NCI-H510A treated with DMSO at 0.1 percent for 48 hours (cell line): ENCODE measurements around the gene DNMT1.

ENCODE experiments used
- DNase-seq: peaks from one replicate; lab custom pipeline; 2025; lab: John Stamatoyannopoulos, UW

The DNMT1 gene

GRCh38 chr19:10138879-10139795 is 55.6 kb downstream of the DNMT1 start:
- no peak for DNase-seq

- DNase-seq, result no peak
Observed at GRCh38 chr19:10137751-10138682, 56.7 kb downstream of the DNMT1 start.

- no peak for DNase-seq
Observed at GRCh38 chr19:10136936-10137335, 57.8 kb downstream of the DNMT1 start.

GRCh38 chr19:10135551-10136334 is 59.0 kb downstream of the DNMT1 start:
- DNase-seq, result no peak

- DNase-seq, result no peak
Observed at GRCh38 chr19:10134040-10134439, 60.7 kb downstream of the DNMT1 start.

GRCh38 chr19:10133596-10133995 is 61.2 kb downstream of the DNMT1 start:
- no peak for DNase-seq

- no peak for DNase-seq
Observed at GRCh38 chr19:10132905-10133304, 61.8 kb downstream of the DNMT1 start.

- no peak for DNase-seq
Observed at GRCh38 chr19:10126213-10126639, 68.5 kb downstream of the DNMT1 start.

GRCh38 chr19:10124429-10124828 is 70.3 kb downstream of the DNMT1 start:
- DNase-seq, result no peak

GRCh38 chr19:10122045-10122444 is 72.7 kb downstream of the DNMT1 start:
- DNase-seq, result no peak

- no peak for DNase-seq
Observed at GRCh38 chr19:10120538-10121189, 74.1 kb downstream of the DNMT1 start.

- no peak for DNase-seq
Observed at GRCh38 chr19:10118960-10119359, 75.8 kb downstream of the DNMT1 start.

GRCh38 chr19:10116866-10117616 is 77.7 kb downstream of the DNMT1 start:
- DNase-seq, result no peak

- DNase-seq, result no peak
Observed at GRCh38 chr19:10116085-10116865, 78.5 kb downstream of the DNMT1 start.

- no peak for DNase-seq
Observed at GRCh38 chr19:10115392-10116084, 79.2 kb downstream of the DNMT1 start.

GRCh38 chr19:10114651-10115391 is 79.9 kb downstream of the DNMT1 start:
- no peak for DNase-seq

- no peak for DNase-seq
Observed at GRCh38 chr19:10113964-10114650, 80.6 kb downstream of the DNMT1 start.

GRCh38 chr19:10113592-10113963 is 81.2 kb downstream of the DNMT1 start:
- DNase-seq, result no peak
